Smooth muscle cell (in vitro differentiated cells): ENCODE results near the gene UFSP2. TPM values are rescaled to one million over a fixed set of nuclear protein-coding genes. Genes with fewer than 3 reads are reported as not detected.
"Not testable (repeated sequence)": the region's sequence is repeated elsewhere in the genome, so short reads cannot be mapped to it uniquely, and the experiment has no call there.

Source experiments
- DNase-seq: peaks from one replicate; lab custom pipeline; 2025; ENCODE audit not compliant: unreplicated experiment; lab: John Stamatoyannopoulos, UW
- H2AFZ ChIP-seq: fragments of 200-600 bp; sonication (generic); 2 replicates; pipeline ENCODE4 v1.6.0; 2016; ENCODE audit warnings: antibody characterized with exemption, low read depth, mild to moderate bottlenecking
- H3F3A ChIP-seq: fragments of 200-600 bp; sonication (generic); 2 replicates; pipeline ENCODE4 v1.6.0; 2017; ENCODE audit warnings: antibody characterized with exemption, low read depth
- H3K27ac ChIP-seq: fragments of 200-600 bp; sonication (generic); 2 replicates; pipeline ENCODE4 v1.5.1; 2016; ENCODE audit warnings: low read depth, mild to moderate bottlenecking
- H3K27me3 ChIP-seq: fragments of 200-600 bp; sonication (generic); 2 replicates; pipeline ENCODE4 v1.6.1; 2016; ENCODE audit warnings: low read depth, mild to moderate bottlenecking
- H3K36me3 ChIP-seq: fragments of 200-600 bp; sonication (generic); 2 replicates; pipeline ENCODE4 v1.5.1; 2016; ENCODE audit warnings: low read depth
- H3K4me1 ChIP-seq: fragments of 200-600 bp; sonication (generic); 2 replicates; pipeline ENCODE4 v1.5.1; 2016; ENCODE audit warnings: low read depth
- H3K4me2 ChIP-seq: fragments of 200-600 bp; sonication (generic); 2 replicates; pipeline ENCODE4 v1.6.0; 2016; ENCODE audit warnings: mild to moderate bottlenecking
- H3K4me3 ChIP-seq: fragments of 200-600 bp; sonication (generic); 2 replicates; pipeline ENCODE4 v1.5.1; 2016; ENCODE audit warnings: mild to moderate bottlenecking
- H3K79me2 ChIP-seq: fragments of 200-600 bp; sonication (generic); 2 replicates; pipeline ENCODE4 v1.6.0; 2016; ENCODE audit warnings: low read depth, mild to moderate bottlenecking
- H3K9ac ChIP-seq: fragments of 200-600 bp; sonication (generic); 2 replicates; pipeline ENCODE4 v1.6.0; 2016; ENCODE audit warnings: low read depth
- H3K9me3 ChIP-seq: fragments of 200-600 bp; sonication (generic); replicated peaks from 2 replicates; pipeline ENCODE4 v1.5.1; 2016; ENCODE audit warnings: low read depth
- H4K20me1 ChIP-seq: fragments of 200-600 bp; sonication (generic); 2 replicates; pipeline ENCODE4 v1.6.0; 2016; ENCODE audit warnings: low read depth
- WGBS: methylation state at CpG from one replicate; pipeline ENCODE4 v1.1.7; 2016; ENCODE audit warnings: low lambda C conversion rate; 5-methylcytosine and 5-hydroxymethylcytosine counted together
- polyA plus RNA-seq: library from polyadenylated mRNA; unstranded; fragments of >200 nt; fragmentation: Nextera tagmentation; extraction: Ambion mirVana; gene quantifications from 2 replicates; pipeline ENCODE4 v1.2.1, GENCODE V29; 2016
- total RNA-seq: library from RNA; depleted of rRNA; stranded (reverse); fragments of >200 nt; gene quantifications from 2 replicates; pipeline ENCODE4 v1.2.3, GENCODE V29; 2014
- TF ChIP-seq, protein P1 (sequence below): fragments of 200-600 bp; sonication (generic); IDR thresholded peaks from 2 replicates; pipeline ENCODE4 v1.5.1; 2017; ENCODE audit warnings: borderline replicate concordance, mild to moderate bottlenecking, antibody characterized with exemption; ENCODE audit not compliant: insufficient read depth, poor library complexity, severe bottlenecking

The UFSP2 gene
- total and polyA plus RNA-seq, 2 experiments from 2014 or later: 36.6 to 65.0 TPM

DNA sequence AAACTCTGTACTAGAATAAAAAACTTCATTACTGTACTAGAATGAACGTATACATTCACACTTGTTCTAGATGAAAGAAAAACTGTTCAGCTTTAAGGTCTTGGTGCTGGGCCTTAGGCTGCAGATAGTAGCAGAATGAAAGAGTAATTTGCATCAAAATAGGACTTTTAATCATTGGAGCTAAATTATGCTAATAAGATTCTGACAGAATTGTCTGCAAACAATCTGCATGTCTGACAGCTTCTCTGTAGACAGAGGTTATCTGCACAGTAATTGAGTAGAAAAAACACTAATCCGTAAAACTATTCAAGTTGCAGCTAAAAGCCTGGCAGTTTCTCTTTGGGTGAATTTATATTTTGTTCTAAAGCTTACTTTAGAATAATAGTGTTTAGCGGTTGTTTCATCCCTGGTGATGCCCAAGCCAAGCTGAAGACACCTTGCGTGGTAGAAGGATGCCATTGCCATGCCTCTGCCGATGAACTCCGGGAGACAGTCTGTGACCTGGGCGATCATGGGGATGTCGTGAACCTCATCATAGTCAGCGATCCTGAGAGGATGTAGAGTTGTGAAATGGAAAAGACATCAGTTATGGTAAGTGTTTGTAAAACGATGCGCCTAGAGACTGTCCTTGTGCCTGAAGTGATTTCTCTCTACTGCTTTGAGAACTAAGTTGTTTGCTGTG lies 55.4 kb downstream of the UFSP2 start:
- no peak for DNase-seq
- Histone ChIP-seq H3K27ac (no peak overlapping the region), H3K4me3 (no peak overlapping the region), H3K27me3 (no peaks in the 10 kb centered on the region), H3K4me1 (no peaks in the 10 kb centered on the region), H3F3A (no peaks in the 10 kb centered on the region), H2AFZ (no peak overlapping the region), H3K36me3 (no peaks in the 10 kb centered on the region), H3K9ac (no peak overlapping the region), H3K4me2 (no peak overlapping the region), H4K20me1 (no peaks in the 10 kb centered on the region), H3K79me2 (no peaks in the 10 kb centered on the region), H3K9me3 (no peaks in the 10 kb centered on the region)
- 96% methylated on average over 11 of the region's 11 CpGs for WGBS
- TF ChIP-seq, protein P1, sequence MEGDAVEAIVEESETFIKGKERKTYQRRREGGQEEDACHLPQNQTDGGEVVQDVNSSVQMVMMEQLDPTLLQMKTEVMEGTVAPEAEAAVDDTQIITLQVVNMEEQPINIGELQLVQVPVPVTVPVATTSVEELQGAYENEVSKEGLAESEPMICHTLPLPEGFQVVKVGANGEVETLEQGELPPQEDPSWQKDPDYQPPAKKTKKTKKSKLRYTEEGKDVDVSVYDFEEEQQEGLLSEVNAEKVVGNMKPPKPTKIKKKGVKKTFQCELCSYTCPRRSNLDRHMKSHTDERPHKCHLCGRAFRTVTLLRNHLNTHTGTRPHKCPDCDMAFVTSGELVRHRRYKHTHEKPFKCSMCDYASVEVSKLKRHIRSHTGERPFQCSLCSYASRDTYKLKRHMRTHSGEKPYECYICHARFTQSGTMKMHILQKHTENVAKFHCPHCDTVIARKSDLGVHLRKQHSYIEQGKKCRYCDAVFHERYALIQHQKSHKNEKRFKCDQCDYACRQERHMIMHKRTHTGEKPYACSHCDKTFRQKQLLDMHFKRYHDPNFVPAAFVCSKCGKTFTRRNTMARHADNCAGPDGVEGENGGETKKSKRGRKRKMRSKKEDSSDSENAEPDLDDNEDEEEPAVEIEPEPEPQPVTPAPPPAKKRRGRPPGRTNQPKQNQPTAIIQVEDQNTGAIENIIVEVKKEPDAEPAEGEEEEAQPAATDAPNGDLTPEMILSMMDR: no peak

DNA sequence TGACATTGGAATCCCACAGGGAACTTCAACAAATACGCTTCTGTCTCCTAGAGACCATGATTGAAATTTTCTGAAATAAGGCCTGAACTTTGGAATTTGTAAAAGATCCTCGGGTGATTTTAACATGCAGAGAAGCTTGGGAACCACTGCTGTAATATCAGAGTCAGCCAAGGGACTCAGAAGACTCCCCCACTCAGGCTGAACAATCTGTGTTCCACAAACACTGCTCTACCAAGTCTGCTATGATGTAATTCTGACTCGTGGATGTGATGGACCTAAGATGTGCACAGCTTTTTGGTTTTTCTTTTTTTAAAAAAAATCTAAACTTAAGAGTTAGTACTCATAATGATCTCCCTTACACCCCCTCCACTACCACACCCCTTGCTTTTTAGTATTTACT lies 56.0 kb downstream of the UFSP2 start:
- no peak overlapping the region for H3K27ac ChIP-seq
- no peak overlapping the region for H3K4me3 ChIP-seq
- 90% methylated on average over 3 of the region's 3 CpGs for WGBS
- TF ChIP-seq, protein P1: no peak
- no peaks in the 10 kb centered on the region for H3K9me3 ChIP-seq
- H3K27me3 ChIP-seq: no peaks in the 10 kb centered on the region
- H4K20me1 ChIP-seq: no peaks in the 10 kb centered on the region
- H3K9ac ChIP-seq: no peak overlapping the region
- H3F3A ChIP-seq: no peaks in the 10 kb centered on the region
- no peaks in the 10 kb centered on the region for H3K36me3 ChIP-seq
- H2AFZ ChIP-seq: no peak overlapping the region
- no peak for DNase-seq
- no peaks in the 10 kb centered on the region for H3K79me2 ChIP-seq
- H3K4me1 ChIP-seq: no peaks in the 10 kb centered on the region
- no peak overlapping the region for H3K4me2 ChIP-seq

DNA sequence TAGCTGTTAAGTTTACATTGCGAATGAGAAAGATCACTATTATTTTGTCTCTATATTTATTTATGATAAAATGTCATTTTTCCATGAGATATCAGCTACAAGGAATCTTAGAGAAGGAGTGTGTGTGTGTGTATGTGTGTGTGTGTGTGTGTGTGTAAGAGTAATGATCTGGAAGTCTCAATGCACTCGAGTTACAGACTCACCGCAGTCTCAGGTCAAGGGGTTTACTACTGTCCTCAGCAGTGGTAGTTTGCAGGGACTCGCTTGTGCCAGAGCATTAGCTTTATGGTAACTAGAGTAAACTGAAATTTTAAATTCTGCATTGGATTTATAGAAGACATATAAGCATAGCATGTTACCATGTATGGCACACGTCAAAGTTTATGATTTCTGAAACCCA lies 60.9 kb downstream of the UFSP2 start:
- 99% methylated on average over 5 of the region's 5 CpGs for WGBS
- no peaks in the 10 kb centered on the region for H3K36me3 ChIP-seq
- no peaks in the 10 kb centered on the region for H3K9me3 ChIP-seq
- no peak overlapping the region for H3K27ac ChIP-seq
- H2AFZ ChIP-seq: no peak overlapping the region
- H3K79me2 ChIP-seq: no peaks in the 10 kb centered on the region
- TF ChIP-seq, protein P1: no peak
- H3K9ac ChIP-seq: no peak overlapping the region
- H4K20me1 ChIP-seq: no peaks in the 10 kb centered on the region
- no peaks in the 10 kb centered on the region for H3K27me3 ChIP-seq
- H3K4me3 ChIP-seq: no peak overlapping the region
- H3K4me1 ChIP-seq: no peaks in the 10 kb centered on the region
- H3F3A ChIP-seq: no peaks in the 10 kb centered on the region
- no peak for DNase-seq
- no peak overlapping the region for H3K4me2 ChIP-seq

DNA sequence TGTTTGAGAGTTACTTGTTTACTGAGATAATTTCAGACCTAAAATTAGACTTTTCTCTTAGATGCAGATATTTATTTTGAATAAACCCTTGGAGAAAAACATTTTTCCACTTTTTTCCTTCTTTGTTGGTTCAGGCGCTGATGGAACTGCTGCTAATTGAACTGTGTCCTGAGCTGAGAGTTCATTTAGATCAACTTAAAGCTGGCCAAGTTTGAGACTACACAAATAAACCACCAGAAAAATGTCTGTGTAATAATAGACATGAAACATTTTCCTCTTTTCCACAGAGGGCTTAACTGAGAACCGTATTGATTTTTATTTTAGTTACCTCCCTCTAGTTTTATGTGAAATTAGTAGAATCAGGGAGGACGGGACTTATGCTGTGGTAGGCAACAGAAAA lies 62.5 kb downstream of the UFSP2 start:
- Histone ChIP-seq H4K20me1 (no peaks in the 10 kb centered on the region), H3K4me1 (peaks cover 6% of the 10 kb centered on the region), H3K27me3 (no peaks in the 10 kb centered on the region), H3K79me2 (no peaks in the 10 kb centered on the region), H3K9me3 (no peaks in the 10 kb centered on the region), H3K9ac (no peak overlapping the region), H3K27ac (no peak overlapping the region), H3K4me2 (no peak overlapping the region), H3K36me3 (no peaks in the 10 kb centered on the region), H2AFZ (no peak overlapping the region), H3F3A (no peaks in the 10 kb centered on the region), H3K4me3 (no peak overlapping the region)
- 98% methylated on average over 3 of the region's 3 CpGs for WGBS
- DNase-seq: no peak
- TF ChIP-seq, protein P1: no peak

DNA sequence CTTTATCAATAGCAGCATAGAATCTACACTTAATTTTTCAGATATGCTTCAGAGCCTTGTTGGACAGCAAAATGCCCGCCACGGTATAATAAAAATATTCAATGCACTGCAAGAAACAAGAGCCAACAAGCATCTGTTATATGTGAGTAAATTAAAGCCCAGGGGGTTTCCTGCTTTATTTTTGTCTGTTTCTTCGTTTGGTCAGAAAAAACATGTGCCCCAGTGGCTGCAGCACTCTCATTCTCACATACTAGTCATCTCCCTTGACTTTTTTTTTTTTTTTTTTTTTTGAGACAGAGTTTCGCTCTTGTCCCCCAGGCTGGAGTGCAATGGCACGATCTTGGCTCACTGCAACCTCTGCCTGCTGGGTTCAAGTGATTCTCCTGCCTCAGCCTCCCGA lies 63.2 kb downstream of the UFSP2 start:
- not testable (repeated sequence) for H3K4me3 ChIP-seq, H2AFZ ChIP-seq, H3K27ac ChIP-seq, H3K9me3 ChIP-seq, H4K20me1 ChIP-seq, H3K79me2 ChIP-seq, H3K36me3 ChIP-seq, H3F3A ChIP-seq, H3K27me3 ChIP-seq, DNase-seq, H3K4me2 ChIP-seq, H3K9ac ChIP-seq, H3K4me1 ChIP-seq
- WGBS: 95% methylated on average over 6 of the region's 6 CpGs
